ENCODE data around the gene MRLN. TPM values are rescaled to one million over a fixed set of nuclear protein-coding genes. Genes with fewer than 3 reads are reported as not detected.
"Not testable (repeated sequence)": the region's sequence is repeated elsewhere in the genome, so short reads cannot be mapped to it uniquely, and the experiment has no call there.

Gene MRLN
- total RNA-seq, 1 donor from 2014 or later = 432 TPM

- no peak for DNase-seq (ENCODE audit: low read depth)
Measured at GRCh38 chr10:59748834-59749233, 4.4 kb downstream of the MRLN start.

GRCh38 chr10:59745163-59745650, 8.0 kb downstream of the MRLN start:
- DNase-seq (ENCODE audit: low read depth) = no peak

DNA sequence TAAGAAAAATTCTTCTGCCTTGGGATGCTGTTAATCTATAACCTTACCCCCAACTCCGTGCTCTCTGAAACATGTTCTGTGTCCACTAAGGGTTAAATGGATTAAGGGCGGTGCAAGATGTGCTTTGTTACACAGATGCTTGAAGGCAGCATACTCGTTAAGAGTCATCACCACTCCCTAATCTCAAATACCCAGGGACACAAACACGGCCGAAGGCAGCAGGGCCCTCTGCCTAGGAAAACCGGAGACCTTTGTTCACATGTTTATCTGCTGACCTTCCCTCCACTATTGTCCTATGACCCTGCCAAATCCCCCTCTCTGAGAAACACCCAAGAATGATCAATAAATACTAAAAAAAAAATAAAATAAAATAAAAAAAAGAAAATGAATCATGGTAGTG, 8.5 kb downstream of the MRLN start:
- not testable (repeated sequence) for DNase-seq (ENCODE audit: low read depth)

GRCh38 chr10:59744156-59744555, 9.1 kb downstream of the MRLN start:
- DNase-seq (ENCODE audit: low read depth) = not testable (repeated sequence)

DNA sequence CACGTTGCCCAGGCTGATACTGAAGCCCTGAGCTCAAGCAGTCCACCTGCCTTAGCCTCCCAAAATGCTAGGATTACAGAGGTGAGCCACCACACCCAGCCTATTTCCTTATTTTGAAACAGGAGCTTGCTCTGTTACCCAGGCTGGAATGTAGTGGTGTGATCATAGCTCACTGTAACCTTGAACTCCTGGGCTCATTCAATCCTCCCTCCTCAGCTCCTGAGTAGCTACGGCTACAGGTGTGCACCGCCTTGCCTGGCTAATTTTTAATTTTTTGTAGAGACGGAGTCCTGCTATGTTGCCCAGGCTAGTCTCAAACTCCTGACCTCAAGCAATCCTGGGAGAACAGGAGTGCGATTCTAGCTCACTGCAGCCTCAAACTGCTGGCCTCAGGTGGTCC, 11.7 kb downstream of the MRLN start:
- no peak for DNase-seq (ENCODE audit: low read depth)

DNA sequence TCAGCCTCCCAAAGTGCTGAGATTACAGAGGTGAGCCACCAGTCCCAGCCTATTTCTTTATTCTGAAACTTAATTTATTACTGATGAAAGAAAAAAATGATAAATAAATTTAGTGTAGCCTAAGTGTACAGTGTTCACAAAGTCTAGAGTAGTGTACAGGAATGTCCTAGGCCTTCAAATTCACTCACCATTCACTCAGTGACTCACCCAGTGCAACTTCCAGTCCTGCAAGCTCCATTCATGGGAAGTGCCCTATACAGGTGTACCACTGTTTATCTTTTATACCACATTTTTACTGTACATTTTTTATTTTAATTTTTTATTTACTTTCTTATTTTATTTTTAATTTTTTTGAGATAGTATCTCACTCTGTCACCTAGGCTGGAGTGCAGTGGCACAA, 12.2 kb downstream of the MRLN start:
- no peak for DNase-seq (ENCODE audit: low read depth)

DNA sequence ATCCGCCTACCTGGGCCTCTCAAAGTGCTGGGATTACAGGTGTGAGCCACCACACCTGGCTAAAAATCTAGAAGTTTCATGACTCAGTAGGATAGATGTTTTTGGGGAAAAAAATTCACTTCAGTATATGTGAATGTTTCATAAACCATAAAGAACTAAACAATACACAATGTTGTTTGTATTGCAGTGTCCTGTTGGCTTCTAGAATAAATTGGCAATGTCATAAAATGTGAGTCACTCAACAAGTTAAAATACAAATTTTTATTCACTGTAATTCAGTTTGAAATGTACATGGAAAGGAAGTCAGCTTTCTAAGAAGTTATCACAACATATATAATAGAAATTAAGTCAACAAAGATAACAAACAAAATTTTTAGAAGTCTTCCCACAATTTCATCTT, 16.5 kb downstream of the MRLN start:
- no peak for DNase-seq (ENCODE audit: low read depth)

DNA sequence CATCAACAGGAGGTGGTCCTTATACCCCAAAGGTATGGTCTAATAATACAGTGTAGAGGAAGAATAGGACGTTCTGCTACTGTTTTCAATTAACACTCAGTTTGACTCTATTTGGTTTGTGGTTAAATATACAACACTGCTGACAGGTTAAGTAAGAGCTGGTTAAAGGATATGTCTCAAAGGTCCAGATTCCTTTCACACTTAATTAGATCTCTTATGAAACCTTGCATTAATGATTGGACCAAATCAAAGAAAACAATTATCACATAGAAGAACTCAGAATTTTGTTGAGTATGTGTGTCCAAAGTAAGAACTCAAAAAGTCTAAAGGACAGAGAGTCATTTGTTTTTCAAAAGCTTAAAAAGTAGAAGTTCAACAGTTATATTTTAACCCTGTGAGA, 18.0 kb downstream of the MRLN start:
- DNase-seq (ENCODE audit: low read depth) = no peak

- DNase-seq (ENCODE audit: low read depth) = no peak
Measured at GRCh38 chr10:59734014-59734462, 19.2 kb downstream of the MRLN start.

- not testable (repeated sequence) for DNase-seq (ENCODE audit: low read depth)
Measured at GRCh38 chr10:59733321-59734013, 19.8 kb downstream of the MRLN start.

GRCh38 chr10:59732849-59733248, 20.4 kb downstream of the MRLN start:
- not testable (repeated sequence) for DNase-seq (ENCODE audit: low read depth)

DNA sequence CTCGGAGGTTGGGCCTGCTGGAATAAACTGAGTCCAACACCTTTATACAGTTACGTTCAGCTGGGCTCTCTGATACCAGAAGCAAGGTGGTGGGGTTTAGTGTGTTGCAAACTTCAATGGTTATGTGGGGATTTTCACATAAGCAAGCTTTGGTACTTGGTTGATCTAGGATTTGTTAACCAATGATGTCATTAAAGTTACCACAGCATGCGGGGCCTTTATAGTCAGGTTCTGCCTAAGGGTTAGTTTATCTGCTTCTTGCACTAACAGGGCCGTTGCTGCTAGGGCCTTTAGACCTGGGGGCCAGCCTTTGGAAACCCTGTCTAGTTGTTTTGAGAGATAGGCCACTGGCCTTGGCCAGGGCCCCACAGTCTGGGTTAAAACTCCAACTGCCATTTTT, 24.1 kb downstream of the MRLN start:
- not testable (repeated sequence) for DNase-seq (ENCODE audit: low read depth)

GRCh38 chr10:59724098-59724938, 28.9 kb downstream of the MRLN start:
- DNase-seq (ENCODE audit: low read depth) = peak; percentile 47

DNA sequence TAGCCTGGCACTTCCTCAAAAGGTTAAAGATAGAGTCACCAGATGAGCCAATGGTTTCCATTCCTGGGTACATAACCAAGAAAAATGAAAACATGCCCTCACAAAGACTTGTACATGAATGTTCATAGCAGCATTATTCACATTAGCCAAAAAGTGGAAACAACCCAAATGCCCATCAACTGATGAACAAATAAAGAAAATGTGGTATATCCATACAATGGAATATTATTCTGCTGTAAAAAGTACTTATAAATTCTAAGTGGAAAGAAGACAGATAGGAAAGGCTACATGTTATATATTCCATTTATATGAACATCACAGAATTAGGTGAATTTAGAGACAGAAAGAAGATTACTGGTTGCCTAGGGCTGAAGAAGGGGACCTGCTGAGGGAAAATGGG, 32.9 kb downstream of the MRLN start:
- DNase-seq (ENCODE audit: low read depth) = no peak

GRCh38 chr10:59719374-59719773, 33.9 kb downstream of the MRLN start:
- no peak for DNase-seq (ENCODE audit: low read depth)

- no peak for DNase-seq (ENCODE audit: low read depth)
Measured at GRCh38 chr10:59718257-59718656, 35.0 kb downstream of the MRLN start.

DNA sequence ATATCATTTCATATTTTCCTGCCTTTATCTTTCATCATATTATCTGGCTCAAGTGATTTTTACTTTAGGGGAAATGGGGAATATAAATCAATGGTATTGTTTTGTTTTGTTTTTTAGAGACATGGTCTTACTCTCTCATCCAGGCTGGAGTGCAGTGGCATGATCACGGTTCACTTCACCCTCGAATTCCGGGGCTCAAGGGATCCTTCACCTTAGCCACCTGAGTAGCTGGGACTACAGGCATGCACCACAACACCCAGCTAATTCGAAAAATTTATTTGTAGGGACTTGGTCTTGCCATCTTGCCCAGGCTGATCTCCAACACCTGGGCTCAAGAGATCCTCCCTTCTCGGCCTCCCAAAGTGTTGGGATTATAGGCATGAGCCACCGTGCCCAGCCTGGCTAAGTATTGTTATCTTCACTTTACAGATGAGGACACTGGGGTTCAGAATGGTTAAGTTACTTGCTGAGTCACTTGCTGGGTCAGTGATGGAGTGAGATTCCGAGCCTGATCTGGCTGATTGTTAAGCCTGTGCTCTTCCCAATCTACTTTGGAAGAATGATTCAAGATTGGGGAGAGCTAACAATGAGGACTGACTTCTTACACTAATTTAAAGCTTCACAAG, 39.9 kb downstream of the MRLN start:
- DNase-seq (ENCODE audit: low read depth) = no peak

DNA sequence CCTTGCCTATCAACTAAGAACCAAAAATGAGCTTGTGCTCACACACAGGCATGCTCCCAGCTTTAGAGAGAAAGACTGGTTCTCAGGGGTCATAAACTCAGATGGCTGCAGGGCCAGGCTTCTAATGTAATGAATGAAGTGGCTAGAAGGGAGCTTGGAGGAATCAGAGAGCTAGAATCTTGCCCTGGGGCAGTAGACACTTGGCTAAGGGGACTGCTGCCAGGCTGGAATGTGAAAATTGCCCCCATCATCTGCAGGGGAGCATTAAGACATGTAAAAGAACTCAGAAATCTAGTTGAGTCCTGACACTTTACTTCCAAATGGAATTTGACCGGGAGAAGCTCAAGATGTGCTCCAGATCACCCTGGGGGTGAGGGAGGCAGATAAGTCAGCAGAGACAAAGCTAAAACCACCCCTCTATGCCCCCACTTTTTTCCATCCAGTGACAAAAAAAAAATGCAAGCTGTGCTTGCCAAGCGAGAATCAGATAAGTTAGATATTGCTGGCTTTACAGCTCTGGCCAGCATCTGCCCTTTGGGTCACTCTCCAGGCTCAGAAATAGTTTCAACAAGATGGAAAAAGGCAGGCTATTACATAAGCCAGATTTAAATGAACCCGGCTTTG, 41.3 kb downstream of the MRLN start:
- no peak for DNase-seq (ENCODE audit: low read depth)

GRCh38 chr10:59709395-59710125, 43.7 kb downstream of the MRLN start, which contains the start of gene SLC16A9:
SLC16A9 (minus strand) TSS chr10:59709850; CDS start chr10:59684291, 25,559 bp downstream.
- DNase-seq (ENCODE audit: low read depth) = peak; percentile 80

DNA sequence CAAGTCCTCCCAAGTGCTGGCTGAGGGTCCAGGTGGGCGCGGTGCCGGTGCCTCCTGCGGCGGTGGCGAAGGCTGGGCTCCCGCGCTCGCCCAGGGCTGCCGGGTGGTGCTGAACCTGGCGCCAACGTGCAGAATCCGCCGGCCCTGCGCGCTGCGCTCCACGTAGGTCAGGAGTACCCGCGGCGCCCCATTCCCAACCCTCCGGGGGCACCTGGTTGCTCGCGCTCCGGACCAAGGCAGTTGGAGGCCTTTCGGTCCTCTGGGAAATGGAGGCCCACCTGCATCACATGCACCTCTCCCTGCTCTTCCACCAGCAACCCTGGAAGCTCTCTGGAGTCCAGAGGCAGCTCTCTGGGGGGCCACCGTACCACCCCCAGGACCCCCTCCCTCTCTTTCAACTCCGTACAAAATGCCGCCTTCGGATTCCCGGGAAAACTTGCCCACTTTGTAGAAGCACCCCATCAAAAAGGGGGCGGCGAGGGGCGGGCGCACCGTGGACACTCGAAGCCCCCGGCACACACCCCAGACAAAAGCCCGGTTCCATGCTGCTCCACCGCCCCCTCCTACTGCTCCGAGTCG, 44.4 kb downstream of the MRLN start:
- no peak for DNase-seq (ENCODE audit: low read depth)
